Erythroblast (primary cell): ENCODE data around the gene PARD6B.

Experiments
- GATA1 ChIP-seq: IDR thresholded peaks from 2 replicates; pipeline ENCODE4 v1.6.1; 2011; ENCODE audit warnings: low read depth, mild to moderate bottlenecking, control low read depth, low read length, moderate library complexity
- POLR2A ChIP-seq: IDR thresholded peaks from 2 replicates; pipeline ENCODE4 v1.6.1; 2011; ENCODE audit warnings: mild to moderate bottlenecking, low read length

DNA sequence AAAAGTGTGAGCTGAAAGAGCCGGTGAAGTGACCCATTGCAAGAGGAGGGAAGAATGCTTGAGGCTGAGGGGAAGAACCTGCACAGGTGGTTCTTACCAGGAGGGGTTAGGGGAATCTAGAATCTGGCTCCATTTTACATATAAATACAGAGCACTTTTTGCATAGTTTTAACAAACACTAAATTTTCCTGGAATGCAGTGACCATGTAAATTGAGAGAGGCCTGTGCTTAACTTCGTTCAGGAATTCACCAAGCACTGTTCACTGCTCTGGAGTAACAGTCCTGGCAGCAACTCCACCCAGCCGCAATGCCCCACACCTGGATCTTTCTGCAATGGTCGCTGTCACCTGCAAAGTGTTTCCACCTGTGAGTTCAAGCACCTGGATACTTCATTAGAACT, 26.9 kb upstream of the PARD6B start:
- no peak for TF ChIP-seq POLR2A
- no peak for TF ChIP-seq GATA1
